Esophagus muscularis mucosa (tissue), 4 donors: ENCODE data around the gene ZNF578.

ENCODE experiments used
- CTCF ChIP-seq, 3 experiments: fragments of 200-600 bp in 2 of 3; fragments of 450-650 bp in 1 of 3; sonication (generic) in 2 of 3; IDR thresholded peaks; one replicate each; pipeline ENCODE4 v1.5.1; 2017 to 2019; ENCODE audit warnings: antibody characterized with exemption in 3 of 3, mild to moderate bottlenecking in 2 of 3, moderate library complexity in 1 of 3
- EP300 ChIP-seq: sonication (generic); formaldehyde crosslinking; IDR thresholded peaks from one replicate; pipeline ENCODE4 v1.6.1; 2017; ENCODE audit warnings: antibody characterized with exemption
- POLR2A ChIP-seq: fragments of 450-650 bp; IDR thresholded peaks from one replicate; pipeline ENCODE4 v1.6.1; 2017; ENCODE audit warnings: antibody characterized with exemption, moderate library complexity, mild to moderate bottlenecking, low read depth

DNA sequence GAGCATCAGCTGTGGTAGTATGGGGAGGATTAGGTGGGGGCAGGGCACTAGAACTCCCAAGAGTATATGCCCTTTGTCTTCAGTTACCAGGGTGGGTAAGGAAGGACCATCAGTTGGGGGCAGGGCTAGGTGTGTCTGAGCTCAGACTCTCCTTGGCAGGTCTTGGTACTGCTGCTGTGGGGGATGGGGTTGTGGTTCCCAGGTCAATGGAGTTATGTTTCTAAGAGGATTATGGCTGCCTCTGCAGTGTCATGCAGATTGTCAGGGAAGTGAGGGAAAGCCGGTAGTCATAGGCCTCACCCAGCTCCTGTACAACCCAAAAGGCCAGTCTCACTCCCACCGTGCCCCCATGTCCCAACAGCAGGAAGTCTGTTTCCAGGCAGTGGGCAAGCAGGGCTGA is 8.8 kb upstream of the ZNF578 start:
- TF ChIP-seq CTCF (IDR thresholded peaks at IDR 0.05) (no peak), POLR2A (no peak), EP300 (no peak)
